Stimulated activated naive CD4-positive, alpha-beta T cell treated with Interleukin-2 at 50 U/mL for 16 hours (primary cell): ENCODE data around the gene ENGASE.

Experiments used
- DNase-seq: peaks from one replicate; lab custom pipeline; 2025; lab: John Stamatoyannopoulos, UW

The ENGASE gene

DNA sequence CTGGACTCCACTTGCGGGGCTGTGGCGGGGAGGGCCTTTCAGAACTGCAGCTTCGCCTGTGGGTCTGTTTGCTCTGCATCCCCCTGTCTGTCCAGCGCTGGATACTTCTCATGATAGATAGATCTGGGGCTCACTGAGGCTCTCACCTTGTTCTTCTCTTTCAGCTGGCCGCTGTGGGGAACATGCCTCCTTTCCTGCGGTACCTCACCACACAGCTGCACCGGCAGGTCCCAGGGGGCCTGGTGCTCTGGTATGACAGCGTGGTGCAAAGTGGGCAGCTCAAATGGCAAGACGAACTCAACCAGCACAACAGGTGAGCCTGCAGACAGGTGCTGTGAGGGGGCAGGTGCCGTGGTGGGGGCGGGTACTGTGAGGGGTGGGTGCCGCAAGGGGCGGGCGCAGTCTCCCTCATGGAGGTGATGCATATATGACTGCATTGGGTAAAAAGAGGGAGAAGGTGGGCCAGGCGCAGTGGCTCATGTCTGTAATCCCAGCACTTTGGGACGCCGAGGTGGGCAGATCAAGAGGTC is 6.2 kb downstream of the ENGASE start:
- no peak for DNase-seq

DNA sequence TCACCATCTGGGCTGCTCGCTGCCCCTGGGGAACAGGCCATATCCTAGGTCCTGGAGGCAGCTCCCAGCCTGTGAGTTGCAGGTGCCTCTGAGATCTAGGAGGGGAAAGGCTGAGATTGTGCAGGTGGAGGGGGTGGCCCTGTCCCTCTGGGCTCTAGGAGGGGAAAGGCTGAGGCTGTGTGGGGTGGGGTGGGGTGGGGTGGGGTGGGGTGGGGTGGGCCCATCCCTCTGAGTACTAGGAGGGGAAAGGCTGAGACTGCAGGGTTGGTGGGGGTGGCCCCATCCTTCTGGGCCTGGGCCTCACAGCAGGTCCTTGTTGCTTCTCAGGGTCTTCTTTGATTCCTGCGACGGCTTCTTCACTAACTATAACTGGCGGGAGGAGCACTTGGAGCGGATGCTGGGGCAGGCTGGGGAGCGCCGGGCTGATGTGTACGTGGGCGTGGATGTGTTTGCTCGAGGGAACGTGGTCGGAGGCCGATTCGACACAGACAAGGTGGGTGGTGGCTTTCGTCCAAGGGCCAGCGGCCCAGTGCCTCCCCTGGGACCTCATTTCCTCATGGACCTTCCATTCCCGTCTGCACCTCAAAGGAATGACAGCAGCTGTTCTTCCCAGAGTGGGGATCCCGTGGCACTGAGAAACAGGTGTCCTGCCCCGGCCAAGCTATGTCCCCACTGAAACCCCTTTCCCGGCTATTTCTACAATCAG is 7.1 kb downstream of the ENGASE start:
- no peak for DNase-seq

DNA sequence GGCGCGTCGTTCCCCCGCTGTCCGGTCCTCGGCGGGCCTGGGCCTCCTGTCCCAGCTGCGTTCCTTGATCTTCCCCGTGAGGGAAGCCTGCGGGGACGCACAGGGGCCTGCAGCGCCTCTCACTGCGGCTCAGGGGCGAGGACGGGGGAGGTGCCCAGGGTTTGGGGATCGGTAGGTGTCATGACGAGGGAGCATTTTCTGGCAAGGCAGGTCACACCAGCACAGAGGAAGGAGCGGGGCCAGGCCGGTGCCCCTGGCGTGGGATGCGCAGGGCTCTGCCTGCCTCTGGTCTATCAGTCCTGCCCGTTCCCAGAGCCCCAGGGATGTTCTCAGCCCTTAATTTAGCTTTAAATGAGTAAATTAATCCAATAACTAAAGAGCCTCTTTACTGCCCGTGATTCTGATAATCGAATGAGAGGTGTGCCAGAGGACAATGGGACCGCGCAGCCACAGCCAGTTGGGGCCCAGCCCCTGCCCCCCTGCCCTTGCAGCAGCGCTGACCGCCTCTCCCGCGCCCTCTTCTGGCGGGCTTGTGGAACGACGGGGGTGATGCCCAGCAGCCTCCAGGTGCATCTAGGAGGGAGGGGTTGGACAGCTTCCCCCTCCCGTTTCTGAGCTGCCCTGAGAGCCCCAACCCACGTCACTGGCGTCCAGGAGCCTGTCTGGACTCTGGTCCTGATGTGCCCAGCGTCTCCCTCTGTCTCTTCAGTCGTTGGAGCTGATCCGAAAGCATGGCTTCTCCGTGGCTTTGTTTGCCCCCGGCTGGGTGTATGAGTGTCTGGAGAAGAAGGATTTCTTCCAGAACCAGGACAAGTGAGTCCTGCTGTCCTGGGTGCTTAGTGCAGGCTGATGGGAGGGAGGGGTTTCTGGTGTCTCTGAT is 7.9 kb downstream of the ENGASE start:
- peak; percentile 26 for DNase-seq

DNA sequence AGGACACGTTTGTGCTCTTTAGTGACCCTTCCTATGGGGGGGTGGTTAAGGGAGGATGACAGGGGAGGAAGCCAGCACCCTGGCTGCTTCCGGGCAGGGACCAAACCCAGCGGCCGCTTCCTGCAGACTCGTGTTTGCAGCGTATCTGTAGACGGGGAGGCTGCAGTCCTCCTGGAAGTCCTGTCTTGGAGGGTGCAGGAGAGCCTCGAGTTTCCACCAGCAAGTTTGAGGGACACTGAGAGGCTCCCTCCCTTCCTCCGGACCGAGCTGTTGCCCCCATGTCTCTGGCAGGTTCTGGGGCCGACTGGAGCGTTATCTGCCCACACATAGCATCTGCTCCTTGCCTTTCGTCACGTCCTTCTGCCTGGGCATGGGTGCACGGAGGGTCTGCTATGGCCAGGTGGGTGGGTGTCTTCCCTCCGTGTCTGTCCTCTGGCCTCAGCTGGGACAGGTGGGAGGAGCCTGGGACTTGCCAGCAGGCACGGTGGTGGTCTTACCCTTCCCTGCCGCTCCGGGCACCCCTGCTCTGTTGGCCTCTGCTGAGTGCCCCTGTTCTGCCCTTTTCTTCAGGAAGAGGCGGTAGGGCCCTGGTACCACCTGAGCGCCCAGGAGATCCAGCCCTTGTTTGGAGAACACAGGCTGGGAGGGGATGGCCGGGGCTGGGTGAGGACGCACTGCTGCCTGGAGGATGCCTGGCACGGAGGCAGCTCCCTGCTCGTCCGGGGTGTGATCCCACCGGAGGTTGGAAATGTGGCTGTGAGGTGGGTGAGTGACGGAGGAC is 8.8 kb downstream of the ENGASE start:
- no peak for DNase-seq

DNA sequence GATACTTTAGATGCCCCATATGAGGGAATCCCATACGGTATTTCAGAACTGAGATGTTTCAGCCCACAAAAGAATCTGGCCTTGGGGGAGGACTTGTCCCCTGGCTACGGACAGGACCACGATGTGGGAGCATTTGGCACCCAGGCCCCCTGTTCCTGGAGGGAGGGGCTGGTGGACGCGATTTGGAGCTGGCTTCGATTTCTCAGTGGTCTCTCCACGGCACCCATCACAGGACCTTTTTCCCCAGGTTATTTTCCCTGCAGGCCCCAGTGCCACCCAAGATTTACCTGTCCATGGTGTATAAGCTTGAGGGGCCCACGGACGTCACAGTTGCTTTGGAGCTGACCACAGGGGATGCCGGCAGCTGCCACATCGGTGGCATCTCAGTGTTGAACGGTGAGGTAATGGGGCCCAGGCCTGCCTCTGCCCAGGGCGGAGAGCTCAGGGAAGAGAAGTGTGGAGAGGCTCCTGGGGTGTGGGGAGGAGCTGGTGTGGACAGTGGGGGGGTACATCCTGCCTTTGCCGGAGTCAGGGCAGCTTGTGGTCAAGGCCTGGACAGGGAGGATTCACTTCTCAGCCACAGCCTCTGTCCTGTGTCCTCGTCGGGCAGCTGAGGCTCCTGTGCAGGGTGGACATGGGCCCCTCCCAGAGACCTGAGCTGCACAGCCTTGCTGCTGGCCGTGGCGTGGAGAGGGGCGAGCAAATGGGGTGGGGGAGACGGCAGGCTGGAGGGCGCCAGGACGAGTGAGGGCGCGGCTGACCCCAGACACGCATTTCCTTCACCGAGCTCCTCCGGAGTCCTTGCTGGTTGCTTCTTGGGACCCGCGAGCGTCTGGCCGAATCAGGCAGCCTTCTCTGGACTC is 9.9 kb downstream of the ENGASE start:
- DNase-seq: no peak

DNA sequence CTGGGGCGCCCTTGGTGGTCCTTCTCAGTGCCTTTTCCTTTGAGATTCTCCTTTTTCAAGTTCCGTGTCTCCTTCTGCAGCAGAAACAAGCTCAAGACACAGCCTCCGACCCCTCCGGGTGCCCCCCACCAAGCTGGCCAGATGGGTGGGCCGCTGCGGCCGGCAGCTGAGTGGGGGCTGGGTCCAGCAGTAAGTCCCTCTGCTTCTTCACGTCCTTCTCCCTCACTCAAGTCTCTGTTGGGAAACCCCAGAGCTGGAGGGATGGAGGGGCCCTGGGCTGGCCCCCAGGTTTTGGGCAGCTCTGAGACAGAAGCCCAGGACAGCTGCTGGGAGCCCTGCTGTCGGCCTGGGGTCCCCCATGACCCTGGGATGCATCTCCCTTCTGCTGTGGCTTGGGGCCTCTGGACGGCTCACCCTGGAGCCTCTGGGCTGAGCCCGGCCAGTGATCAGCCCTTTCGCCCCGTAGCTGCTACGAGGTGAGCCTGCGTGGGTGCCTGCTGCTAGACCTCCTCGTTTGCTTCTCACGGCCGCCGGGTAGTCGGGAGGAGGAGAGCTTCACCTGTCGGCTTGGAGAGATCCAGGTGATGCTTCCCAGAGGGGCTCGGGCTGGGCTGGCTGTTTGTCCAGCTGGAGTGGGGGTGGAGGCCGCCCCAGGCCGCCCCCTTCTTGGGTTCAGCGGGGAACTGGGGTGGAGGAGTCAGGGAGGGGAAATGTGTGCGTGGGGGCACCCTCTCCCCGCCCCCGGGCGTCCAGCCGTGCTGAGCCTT is 10.7 kb downstream of the ENGASE start:
- no peak for DNase-seq

DNA sequence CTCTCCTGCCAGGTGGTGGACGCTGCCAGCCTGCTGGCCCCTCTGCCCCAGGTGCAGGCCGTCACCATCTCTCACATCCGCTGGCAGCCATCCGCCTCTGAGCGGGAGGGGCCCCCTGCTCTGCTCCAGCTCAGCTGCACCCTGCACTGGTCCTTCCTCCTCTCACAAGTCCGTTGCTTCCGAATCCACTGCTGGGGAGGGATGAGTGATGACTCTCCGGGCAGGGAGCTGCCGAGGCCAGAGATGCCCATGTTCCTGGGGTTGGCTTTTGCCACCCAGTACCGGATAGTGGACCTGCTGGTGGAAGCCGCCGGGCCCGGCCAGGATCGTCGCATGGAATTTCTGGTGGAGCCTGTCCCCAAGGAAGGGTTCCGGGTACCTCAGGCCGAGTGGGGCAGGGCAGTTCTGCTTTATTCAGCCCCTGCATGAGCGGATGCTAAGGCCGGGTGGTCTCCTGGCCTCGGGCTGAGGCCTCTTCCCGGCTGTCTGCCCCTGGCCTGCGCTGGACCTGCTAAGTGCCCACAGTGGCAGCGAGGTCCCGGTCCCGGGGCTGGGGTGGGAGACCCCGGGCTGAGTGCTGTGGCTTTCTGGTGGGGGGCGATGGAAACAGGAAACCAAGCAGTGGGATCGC is 11.4 kb downstream of the ENGASE start:
- no peak for DNase-seq

DNA sequence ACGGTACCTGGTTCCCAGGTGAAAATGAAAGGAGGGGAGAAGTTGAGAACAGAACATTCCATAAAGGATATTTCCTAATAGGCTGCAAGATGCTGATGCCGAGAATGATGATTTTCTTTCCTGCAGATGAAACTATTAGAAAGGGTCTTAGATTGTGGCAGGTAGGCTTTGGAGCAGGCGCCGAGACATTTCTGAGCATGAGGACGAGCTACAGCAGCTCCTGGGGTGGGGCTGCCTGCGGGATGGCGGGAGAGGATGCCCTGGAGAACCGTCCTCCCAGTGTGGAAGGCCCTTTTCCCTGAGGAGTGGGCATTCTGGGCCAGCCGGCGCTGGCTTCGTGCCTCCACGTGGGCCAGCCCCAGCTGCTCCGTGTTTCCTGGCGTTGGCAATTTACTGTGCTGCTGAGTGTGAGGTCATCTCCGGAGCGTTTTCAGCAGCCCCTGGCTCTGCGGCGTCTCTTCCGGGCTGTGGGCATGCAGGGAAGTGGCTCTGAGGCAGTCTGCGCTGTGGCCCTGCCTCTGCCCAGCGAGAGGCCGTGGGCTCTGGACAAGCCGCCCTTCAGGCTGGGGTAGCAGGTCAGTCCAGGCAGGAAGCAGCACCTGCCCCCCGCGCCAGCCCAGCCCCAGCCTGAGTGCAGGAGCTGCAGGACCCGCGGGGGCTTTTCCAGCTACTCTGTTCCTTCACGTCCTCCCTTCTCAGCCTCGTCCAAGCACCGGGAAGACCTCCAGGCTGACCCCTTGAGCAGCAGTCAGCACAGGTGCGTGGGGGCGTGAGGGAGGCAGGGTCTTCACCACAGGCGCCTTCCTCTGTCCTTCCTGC is 12.2 kb downstream of the ENGASE start:
- no peak for DNase-seq

DNA sequence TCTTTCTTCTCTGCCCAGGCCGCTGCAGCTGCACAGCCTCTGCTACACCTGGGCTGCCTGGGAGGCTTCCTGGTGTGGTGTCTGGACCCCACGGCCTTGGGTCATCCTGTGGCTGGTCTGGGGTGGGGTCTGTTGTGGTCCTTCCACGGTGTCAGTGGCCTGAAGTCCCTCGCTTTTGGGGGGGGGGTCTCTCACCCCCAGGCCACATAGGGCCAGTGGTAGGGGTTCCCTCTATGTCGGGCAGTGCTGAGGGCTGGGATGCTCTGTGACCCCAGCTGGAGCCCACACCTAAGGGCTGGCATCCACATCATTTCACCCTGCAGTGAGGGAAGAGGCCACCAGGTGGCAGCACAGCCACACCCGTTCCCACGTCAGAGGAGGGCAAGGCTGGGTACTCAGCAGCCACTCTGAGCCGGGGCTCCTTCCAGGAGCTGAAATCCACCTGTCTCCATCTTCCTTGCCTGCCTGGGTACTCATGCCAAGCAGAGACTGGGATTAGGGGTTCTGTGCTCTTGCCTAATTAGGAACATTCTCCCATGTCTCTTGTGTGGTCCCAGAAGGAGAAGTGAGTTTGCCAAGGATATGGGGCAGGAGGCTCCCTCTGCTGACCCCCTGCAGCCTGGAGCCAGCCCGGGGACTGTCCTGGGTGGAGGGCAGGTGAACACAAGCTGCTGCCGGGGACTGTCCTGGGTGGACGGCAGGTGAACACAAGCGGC is 13.0 kb downstream of the ENGASE start:
- peak; percentile 53 for DNase-seq

DNA sequence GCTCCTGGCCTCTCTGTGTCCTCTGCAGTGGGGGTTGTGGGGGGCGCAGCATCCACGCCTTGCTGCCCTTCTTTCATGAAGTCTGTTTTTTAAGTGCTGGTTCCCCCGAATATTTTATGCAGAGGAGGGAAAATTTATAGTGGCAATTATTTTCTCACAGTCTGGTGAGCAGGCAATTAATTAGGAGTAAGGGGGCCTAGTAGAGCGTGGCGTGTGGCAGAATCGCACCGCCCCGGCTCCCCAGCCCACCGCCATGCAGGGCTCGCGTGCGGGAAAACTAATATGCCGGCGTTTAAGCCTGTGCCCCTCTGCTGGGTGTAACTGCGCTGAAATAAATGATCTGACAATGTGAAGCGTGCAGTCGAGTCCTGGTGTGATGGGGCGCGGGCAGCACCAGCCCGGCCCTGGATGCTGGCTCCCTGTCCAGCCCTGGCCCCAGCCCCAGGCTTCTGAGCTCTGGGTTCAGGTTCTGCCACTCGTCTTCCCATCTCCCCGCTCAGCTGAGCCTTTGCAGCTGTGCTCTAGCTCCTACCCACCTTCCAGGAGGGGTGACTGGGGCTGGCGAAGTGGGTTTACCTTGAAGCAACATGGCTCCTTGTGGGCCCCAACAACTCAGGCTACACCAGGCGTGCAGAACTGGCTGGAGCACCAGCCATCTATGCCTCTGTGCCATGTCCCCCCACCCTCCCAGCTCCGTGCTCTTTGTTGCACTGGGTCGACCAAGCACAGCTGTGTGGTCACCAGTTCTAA is 13.8 kb downstream of the ENGASE start:
- no peak for DNase-seq

DNA sequence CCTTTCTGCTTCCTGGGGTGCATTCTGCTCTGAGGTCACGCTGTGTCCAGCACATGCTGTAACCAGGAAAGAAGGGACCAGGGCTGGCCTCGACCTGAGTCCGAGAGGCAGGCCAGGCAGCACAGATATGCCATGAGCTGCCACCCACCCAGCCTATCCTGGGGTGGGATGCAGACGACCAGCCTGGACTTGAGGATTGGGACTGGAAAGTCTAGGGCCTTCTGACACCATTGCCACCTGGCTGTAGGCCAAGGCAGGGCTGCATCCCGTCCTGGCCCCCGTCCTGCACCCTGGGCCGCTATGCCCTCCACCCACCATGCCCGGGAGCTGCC is 14.3 kb downstream of the ENGASE start:
- no peak for DNase-seq

DNA sequence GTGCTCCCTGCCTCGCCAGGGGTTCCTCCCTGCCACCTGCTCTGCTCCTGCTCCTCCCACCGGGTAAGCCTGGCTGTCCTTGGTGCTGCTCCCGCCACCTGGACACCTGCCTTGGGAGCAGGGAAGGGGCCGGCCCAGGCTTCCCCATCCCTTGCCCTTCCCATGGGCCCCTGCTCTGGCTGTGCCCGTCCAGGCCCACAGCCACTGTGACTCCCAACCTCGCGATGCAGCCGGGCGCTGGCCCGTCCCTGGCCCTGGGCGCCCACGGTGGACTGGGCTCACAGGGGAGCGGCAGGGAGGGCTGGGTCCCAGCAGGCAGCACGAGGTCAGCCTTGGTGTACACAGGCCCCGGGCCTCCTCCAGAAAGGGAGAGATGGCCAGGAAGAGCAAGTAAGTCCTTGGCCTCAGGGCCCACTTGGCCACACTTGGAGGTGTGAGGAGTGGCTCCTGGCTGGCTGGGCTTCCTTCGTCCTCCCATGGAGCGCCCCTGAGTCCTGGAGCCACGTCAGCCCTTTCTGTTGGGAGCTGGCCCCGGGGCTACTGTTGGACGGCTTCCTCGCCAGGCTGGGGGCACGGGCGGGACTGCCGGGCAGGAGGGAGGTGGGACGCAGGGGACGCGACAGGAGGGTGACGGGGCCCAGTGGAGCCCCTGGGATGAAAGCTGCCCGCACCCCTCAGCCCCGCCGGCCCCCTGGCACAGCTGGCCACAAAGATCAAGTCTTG is 15.3 kb downstream of the ENGASE start:
- no peak for DNase-seq

DNA sequence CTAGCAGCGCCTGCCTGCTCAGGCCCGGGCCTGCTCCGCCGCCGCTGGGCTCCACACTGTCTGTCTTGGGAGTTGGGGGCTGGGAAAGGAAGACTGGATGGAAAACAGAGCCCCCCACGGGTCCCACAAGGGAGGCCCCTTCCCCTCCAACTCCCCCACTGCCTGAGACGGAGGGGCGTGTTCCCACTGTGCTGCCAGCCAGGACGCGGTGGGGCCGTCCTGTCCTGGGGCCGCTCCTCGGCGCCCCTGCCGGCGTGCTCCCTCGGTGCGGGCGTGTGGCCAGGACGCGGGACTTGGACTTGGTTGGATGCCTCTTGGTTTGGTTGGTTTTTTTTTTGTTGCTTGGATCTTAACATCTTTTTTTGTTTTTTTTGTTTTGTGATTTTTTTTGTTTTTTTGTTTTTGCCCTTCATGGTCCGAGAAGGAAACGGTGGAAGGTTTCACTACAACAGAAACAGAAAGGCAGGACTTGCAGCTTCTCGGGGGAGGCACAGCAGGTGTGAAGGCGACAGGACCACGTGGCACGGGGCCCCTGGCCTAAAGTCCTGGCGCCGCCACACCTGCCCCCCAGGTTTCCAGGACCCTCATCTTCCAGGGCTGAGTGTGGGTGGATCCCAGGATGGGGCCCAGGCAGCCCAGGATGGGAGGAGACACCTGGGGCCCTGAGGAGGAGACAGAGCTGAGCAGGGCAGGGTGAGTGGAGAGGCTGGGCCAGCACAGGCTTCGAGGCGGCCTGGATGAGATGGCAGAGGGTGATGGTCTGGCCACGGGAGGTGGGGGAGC is 16.0 kb downstream of the ENGASE start:
- DNase-seq: no peak

DNA sequence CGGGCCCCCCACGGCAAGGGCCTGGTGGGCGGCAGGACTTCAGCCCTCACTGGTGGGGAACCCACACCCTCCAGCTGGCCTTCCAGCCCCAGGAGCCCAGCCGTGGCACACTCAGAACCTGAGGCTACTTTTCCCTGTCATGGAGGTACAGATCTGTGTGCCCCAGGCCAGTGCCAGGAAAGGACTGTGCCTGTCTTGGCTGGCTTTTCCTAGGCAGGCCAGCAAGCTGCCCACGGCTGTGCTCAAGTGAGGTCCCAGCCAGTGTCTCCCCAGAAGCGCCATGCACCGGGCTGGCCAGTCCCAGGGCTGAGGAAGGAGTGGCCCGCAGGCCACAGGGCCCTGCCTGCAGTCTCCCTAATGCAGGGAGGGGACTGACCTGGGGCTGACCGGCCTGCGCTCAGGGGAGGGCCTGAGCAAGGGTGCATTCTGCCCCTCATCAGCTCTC is 16.6 kb downstream of the ENGASE start:
- DNase-seq: no peak

DNA sequence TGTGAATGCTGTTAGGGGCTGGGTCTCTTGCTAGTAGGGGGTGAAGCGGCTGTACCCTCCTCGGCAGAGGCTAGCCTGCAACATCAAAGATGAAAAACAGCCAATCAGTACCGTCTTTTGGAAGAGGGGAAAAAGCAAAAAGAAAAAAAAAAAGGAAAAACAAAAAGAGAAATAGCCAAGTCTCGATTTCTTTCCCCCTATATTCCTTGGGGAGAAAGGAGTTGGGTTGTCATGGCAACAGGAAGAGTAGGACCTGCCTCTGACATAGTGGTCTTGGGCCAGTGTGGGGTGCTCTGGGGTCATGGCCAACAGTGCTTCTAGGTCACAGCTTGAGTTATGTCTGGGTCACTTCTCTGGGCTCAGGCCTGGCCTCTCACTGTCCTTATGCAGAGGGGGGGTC is 17.9 kb downstream of the ENGASE start:
- no peak for DNase-seq

DNA sequence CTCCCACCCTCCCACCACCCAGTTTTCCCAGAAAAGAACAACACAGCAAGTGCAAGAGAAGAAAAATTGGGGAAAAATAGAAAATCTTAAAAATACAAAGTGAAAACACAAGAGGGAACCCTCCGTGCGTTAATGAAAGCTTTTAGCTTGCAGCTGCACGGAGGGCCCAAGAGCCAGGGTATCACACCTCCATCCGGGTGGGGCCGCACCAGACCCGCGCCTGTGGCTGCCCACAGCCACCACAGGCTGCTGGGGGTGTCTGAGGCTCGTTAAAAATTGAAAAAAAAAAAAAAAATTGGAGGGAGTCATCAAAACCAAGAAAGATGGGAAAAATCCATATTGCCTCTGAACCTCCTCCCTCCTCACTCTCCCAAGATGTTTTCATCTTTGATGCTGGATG is 18.6 kb downstream of the ENGASE start:
- no peak for DNase-seq

DNA sequence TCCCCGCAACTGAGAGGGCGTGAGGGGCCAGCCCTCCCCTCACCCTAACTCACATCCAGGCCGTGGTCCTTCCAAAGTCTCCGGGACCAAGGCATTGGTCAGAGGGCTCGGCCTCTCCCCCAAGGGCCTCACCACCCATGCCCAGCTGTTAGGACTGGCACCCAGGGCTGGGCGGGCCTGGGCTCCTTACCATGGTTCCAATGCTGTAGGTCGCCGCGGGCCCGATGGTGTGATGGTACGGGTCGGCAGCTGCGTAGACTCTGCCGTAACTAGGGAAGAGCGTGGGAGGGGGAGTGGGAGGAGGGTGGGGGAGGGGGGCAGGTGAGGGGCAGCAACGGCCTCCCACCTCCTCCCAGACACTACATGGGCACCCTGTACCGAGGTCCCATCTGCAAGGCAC is 19.6 kb downstream of the ENGASE start:
- DNase-seq: no peak
